ENCODE measurements around the gene OTC. TPM values are rescaled to one million over a fixed set of nuclear protein-coding genes. Genes with fewer than 3 reads are reported as not detected.

The OTC gene
- total RNA-seq, 1 donor from 2014 or later = not detected

DNA sequence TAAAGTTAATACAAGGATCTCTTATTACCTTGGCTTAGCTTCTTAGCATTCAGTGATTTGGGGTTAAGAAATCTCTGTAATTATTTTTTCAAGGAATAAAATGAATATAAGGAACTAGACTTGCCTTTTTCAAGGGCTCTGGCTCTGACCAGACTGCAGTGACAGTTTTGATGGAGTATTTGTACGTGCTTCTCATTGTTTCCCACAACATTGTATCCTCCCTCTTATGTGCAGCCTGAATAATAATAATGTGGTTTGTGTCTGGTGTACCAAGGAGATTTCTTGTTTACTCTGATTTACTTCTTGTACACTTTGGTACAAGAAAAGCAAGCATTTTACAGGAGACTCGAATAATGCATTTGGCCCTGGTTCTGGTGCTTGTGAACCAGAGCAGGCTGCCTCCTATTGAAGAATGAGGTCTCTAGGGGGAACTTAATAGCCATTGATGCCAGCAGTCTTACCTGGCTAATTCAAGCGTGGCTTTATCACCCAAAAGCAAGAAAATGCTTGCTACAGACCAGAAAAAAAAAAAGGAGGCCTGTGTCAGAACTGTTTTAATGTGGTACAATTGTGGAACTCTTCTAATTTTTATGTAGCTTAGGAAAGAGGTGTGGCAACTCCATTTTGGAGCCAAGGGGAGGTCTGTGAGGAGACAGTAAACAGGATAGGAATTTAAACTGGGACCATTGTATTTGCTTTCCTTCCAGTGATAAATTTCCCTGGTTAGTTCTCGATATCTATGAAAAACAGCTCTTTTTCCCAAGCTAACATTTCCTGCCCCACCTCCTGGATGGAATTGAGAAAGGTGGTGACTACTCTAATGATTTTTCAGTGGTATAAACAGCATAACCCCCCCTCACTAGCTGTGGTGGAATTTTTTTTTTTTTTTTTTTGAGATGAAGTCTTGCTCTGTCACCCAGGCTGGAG, 5.6 kb downstream of the OTC start:
- no peak for DNase-seq (ENCODE audit: low read depth)

DNA sequence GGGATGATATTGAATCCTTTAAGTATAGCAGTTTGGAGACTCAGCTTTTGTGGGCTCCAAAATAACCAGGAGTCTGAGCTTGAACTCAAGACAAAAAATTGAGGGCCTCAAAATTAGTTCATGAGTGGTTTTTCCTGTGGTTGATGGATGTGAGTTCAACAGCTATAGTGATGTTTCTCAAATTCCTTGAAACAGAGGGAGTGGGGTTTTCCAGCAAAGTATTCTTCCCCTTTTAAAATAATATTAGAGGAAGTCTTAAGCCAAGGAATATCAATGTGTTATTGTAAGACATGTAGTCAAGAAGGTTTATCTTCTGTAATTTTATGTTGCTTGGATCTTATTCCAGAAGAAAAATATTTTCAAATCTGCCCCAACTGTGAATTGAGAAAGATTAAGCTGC, 10.6 kb downstream of the OTC start:
- no peak for DNase-seq (ENCODE audit: low read depth)

DNA sequence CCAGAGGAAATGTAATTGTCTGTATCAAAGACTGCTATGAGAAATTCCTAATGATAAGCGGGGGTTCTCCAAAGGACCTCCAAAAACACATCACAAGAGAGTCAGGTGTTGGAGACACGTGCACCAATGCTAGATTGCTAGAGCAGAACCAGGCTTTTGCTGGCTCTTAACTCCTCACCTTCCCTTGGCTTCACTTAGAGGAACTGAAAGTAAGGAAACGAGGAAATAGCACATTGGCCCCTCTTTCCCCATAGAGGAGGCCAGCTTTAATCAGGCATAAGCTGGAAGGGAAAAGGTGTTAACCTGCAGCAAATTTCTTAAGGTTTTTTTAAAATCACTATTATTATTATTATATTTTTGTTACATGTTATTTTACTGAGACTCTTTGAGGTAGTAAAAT, 13.6 kb downstream of the OTC start:
- DNase-seq (ENCODE audit: low read depth) = no peak

DNA sequence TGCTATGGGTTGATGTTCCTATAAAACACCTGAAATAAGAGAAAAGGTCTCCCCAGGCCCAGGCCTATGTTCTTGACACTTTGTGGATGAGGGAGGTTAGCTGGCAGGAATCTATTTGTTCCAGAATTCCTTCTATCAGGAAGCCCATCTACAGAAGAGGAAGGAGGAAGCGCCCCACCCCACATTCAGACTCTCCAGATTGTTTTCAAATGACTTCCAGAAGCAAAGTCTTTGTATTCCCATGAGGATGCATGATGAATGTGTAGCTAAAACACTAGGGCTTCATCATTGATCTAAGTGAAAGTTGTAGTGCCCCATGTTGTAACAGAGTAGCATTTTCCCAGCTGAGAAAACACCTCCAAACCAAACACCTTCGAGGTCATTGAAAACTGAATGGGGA, 16.4 kb downstream of the OTC start:
- DNase-seq (ENCODE audit: low read depth) = no peak

DNA sequence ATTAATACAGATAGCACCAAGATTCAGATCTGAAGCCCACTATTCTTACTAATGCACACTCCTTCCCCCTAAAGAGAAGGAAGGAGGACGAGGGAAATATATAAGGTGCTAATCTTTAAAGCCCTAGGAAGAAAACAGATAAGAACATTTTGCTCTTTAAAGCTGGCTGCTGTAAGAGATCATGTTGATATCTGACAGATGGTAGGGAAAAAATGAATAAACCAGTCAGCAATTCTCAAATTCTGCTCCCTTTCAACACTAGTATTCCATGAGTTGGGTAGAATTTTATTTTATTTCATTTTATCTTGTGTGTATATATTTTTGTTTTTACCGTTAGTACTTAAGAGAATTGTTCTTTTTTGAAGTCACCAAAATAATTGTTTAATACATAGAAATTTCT, 19.2 kb downstream of the OTC start:
- no peak for DNase-seq (ENCODE audit: low read depth)

DNA sequence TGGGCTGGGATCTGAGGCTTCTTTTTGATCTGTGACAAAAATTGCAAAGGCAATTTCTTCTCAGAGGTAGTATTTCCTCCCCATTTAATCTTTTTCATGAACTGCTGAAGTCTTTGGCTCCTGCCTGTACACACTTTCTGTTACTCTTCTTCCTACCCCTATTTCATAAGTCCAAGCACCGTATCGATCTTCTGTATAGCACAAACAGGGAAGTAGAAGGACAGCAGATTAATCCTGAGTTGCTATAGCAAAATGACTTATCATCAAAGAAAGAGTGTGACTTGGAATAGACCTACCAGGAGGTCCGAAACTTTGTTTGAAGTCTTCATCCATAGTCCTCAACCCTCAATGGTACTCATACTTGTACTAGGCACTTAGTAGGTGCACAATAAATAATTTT, 22.0 kb downstream of the OTC start:
- no peak for DNase-seq (ENCODE audit: low read depth)

DNA sequence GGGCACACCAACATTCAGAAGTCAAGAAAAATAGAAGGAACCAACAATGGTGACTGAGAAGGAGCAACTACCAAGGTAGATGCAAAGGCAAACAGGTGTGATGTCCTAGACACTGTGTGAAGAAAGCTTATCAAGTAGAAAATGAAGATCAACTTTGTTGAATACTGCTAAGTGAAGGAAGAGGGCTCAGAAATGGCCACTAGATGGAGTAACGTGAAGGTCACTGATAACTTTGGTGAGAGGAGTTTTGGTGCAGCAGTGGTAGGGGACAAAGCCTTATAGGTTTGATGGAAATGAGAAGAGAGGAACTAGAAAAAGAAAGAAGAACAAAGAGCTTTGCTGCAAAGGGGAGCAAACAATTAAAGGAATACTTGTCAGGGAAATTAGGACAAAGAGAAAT, 23.5 kb downstream of the OTC start:
- DNase-seq (ENCODE audit: low read depth) = peak; percentile 29

DNA sequence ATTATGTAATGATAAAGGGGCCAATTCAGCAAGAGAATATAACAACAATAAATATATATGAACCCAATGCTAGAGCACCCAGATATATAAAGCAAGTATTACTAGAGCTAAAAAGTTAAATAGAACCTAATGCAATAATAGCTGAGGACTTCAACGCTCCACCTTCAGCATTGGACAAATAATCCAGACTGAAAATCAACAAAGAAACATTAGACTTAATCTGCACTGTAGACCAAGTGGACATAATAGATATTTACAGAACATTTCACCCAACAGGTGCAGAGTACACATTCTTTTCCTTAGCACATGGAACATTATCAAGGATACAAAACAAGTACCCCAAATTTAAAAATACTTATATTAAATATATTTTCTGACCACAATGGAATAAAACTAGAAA, 24.3 kb downstream of the OTC start:
- no peak for DNase-seq (ENCODE audit: low read depth)

DNA sequence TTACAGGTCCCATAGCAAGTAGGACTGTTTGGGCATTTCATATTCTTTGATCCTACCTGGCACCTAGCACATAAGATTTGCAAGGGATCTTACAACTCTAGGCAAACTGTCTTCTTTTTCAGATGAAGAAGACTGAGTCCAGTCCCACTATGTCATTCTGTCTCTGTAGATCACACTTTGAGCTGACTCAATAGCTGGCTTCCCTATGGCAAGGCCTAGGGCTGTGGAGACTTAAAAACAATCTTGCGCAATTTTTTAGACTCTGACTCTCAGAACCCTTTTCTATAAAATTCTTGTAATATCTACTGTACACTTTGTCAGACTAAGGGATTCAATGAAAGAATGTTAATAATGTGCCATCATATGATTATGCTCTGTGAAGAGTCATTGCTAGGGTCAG, 26.7 kb downstream of the OTC start:
- no peak for DNase-seq (ENCODE audit: low read depth)

DNA sequence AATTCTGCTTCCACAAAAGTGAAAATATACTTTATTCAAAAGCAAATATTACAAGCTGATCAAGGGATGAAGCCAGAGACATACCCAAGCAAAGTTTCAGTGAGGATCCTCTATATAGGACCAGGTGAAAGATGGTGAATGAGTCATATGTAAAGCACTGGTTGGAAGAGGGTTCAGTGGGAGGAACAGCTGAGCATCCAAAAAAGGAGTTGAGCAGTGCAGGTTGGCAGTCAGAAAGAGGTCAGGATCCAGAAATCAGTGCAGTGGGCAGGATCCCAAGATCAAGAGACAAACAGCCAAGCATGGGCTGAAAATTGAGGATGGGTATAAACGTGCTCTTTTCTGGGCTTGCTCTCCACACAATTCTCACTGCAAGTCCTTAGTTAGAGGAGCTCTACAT, 30.3 kb downstream of the OTC start:
- peak; percentile 17 for DNase-seq (ENCODE audit: low read depth)

DNA sequence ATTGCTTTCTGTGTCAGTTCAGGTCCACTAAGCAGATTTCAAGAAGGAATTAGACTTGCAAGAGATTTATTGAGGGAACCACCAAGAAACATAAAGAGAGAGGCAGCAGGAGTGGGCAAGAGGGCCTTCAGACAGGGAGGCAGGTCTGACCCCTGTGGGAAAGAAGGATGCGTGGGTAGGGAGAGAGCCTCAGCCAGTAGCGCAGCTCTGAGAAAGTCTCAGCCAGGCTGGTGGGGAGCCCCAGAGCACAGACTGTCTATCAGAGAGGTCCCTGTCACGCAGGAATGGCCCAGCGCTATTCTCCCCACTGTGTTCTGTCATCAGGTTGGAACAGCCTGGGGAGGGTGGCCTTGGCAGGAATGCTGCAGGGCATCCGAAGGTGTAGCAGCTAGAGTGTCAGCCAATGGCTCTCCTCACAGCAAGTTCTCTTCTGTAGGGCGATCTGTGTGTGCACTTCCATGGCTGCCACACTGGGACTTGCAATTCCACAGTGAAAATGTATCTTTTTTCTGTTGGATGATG, 48.0 kb downstream of the OTC start:
- no peak for DNase-seq (ENCODE audit: low read depth)

DNA sequence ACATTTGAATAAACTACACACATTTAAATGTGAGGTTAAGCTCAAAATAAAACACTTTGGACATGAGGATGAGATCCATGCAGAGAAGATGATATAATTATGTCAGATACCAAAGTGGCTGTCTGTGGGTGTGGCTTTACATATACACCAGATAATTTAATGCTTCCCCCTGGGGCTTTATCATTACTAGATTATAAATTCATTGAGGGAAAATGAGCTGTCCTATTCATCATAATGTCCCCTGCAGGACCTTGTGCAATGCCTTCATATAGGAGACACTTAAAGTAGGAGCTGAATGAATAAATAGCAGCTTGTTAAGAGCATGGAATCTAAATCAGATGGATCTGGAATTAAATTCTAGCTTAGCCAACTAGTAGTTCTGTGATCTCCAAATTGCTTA, 49.7 kb downstream of the OTC start:
- no peak for DNase-seq (ENCODE audit: low read depth)

DNA sequence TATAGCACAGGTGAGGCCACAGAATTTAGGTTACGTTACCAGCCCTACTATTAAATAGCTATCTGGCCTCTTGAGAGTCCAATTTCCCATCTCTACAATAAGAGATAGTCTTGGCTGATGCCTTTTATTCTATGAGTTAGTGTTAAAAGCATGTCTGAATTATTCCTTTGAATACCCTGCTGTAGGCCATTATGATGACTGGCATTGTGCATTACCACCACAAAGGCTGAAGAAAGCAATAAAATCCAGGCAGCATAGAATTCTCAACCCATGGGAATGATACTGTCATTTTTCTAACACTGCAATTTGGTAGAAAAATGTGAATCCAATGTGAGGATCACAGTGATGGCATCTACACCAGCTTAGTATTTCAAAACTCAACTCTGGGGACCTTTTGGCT, 51.4 kb downstream of the OTC start:
- DNase-seq (ENCODE audit: low read depth) = no peak

DNA sequence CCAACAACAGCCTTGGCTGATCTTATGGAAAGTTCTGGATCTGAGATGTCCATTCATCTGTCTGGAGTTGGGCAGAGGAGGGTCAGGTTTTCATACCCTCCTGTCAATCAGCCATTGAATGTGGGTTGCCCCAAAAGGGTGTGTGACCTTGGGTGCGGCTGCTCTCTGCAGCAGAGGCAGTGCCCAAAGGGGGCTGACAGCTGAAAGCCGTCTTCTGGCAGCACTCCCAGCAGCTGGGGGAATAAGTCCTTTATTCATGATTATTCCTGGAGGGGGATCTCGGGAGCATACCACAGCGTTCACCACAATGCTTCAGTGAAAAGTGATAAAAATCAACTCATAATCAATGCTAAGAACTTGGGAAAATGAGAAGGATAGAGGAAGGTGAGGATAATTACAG, 54.7 kb downstream of the OTC start:
- DNase-seq (ENCODE audit: low read depth) = peak; percentile 18

DNA sequence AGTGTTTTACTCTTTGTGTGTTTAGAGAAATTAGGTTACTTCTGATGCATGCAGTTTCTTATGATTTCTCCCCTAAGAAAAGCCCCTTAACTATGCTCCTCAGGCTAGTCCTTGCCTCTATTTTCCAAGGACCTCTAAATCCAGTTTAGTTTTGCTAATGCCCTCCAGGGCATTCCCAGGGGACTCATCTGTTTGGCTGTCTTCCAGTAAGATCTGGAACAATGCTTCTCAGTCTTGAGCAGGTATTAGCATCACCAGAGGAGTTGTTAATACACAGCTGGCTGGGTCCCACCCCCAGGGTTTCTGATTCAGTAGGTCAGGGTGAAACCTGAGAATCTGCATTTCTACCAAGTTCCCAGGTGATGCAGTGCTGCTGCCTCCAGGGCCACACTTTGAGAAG, 56.9 kb downstream of the OTC start:
- no peak for DNase-seq (ENCODE audit: low read depth)

DNA sequence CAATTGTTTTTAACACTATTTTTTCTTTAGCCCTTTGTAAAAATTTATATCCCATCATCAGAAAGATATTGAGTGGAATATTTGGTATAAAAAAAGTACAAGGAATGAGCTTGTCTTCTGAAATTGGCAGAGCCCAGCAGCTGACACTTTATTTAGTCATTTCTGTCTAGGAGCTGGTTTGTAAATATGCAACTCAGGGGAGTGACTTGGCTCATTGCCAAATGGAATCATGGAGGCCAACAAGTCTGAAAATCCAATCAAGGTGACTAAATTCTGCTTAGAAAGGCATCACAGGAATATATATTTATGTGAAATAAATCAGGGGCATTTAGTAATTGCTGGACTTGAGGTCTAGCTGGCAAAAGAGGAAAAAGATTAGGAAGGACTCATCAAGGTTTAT, 74.4 kb downstream of the OTC start:
- DNase-seq (ENCODE audit: low read depth) = peak; percentile 56

DNA sequence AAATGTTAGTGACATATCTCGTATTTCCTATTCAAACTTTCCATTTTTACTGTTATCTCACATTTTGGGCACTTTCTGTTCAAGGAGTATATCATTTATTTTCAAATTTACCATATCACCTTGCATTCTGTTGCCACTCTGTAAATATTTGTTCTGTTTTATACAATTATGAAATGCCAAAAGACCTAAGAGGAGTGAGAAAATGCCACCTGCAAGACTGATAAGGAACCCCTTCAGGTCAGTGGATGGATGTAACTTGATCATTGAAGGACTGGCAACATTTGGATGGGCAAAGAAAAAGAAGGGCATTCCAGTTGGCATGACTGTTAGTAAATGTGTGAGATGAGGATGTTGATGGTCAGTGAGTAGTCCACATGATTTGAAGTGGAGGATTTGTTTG, 79.1 kb downstream of the OTC start:
- DNase-seq (ENCODE audit: low read depth) = no peak

DNA sequence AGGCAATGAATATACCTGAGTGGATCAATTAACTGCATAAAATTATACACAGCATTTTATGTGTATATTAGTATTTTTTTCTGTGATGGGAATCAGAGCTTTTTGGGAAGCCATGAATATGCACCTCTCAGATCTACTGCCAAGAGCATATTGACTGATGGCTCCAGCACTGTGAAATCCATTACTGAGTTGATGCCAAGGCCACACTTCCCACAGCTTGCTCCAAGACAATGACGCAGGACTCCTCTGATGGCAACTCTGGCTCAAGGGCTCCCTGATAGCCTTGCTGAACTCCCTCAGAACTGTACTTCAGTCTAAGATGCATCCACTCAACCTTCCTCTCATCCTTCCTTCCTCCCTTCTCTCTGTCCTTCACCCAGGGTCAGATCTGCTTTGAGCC, 82.7 kb downstream of the OTC start:
- no peak for DNase-seq (ENCODE audit: low read depth)

DNA sequence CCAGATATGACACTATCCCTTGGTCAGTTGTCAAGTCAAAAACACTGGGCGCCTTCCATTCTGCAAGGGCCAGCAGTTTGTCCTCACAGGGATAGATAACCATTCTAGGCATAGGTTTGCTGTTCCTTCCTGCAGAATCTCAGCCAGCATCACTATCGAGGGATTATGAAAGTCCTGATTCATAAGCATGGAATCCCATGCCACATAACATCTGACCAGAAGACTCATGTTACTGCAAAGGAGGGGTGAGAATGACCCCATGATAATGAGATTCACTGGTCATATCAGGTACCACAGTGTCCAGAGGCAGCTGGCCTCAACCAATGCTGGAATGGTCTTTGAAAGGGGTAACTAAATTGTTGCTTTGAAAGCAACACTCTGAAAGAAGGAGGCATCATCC, 84.7 kb downstream of the OTC start:
- DNase-seq (ENCODE audit: low read depth) = peak; percentile 83

DNA sequence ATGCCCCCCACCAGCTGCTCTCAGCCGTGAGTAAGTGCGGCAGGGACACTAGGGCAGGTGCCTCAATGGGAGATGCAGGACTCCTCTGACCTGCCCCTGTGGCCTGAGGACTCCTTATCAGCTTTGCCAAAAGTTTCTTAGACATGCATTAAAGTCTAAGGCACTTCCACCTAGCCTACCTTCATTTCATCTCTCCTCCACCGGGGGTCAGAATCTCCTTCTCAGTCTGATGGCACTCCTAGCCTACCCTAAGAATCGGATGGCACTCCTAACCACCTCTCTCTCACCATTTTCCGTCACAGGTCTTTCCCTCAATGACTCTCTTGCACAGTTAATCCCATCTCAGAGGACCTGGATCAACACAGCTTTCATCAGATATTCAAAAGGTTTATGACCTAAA, 85.9 kb downstream of the OTC start:
- no peak for DNase-seq (ENCODE audit: low read depth)

DNA sequence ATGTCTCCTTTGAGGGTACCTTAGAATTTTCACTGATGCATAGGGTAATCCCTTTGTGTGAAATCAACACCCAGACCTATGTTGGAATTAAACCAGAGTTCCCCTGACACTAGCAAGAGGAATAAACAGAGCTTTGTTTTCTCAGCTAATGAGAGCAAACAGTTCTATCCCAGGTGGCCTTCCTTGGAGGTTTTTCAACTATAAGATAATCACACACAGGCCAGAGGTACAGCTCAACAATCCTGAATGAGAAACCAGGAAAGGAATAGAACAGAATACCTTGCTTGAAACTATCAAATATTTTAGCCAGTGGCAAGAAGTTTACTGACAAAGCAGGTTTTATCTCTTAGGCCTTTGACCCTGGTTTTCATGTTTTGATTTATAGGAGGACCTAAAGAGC, 100.2 kb downstream of the OTC start:
- no peak for DNase-seq (ENCODE audit: low read depth)

DNA sequence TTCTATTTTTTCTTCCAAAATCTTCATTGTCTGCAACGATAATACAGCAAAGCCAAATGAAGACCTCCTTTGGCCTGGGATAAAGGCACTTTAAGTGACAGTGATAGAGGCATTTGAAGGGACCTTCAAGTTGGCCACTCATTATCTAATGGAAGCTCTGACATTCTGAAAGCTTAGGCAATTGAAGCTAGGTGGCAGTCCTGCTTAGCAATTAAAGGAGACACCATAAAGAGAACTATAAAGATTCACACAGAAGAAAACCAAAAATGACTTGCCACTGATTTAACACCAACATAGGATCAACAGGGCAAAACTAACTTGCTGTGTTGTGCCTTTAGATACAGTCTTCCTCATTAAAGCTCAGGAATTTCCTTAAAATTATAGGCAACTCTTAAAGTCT, 105.7 kb downstream of the OTC start:
- DNase-seq (ENCODE audit: low read depth) = peak; percentile 29

DNA sequence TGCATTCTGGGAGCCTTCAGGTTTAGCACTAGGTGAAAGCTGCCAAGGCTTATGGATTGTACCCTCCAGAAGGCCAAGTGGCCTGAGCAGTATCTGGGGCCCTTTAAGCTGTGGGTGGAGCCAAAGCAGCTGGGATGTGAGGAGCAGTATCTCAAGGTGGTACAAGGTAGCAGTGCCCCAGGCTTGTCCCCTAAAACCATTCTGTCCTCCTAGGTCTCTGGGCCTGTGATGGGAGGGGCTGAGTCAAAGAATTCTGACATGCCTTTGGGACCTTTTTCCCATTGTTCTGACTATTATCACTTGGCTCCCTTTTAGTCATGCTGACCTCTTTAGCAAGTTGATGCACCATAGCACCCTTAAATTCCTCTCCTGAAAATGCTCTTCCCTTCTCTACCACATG, 109.9 kb downstream of the OTC start:
- DNase-seq (ENCODE audit: low read depth) = no peak
